Neural cell (in vitro differentiated cells): ENCODE results near the gene ZNF608. TPM values are rescaled to one million over a fixed set of nuclear protein-coding genes. Genes with fewer than 3 reads are reported as not detected.

ENCODE experiments used
- H2AFZ ChIP-seq: fragments of 200-600, 300-800 bp; sonication (generic), shearing (Covaris generic); 2 replicates; pipeline ENCODE4 v1.6.0; 2014; ENCODE audit warnings: low read depth, mild to moderate bottlenecking, antibody characterized with exemption, low read length, moderate library complexity
- H3F3A ChIP-seq: fragments of 200-600 bp; shearing (Covaris generic); 2 replicates; pipeline ENCODE4 v1.6.1; 2016; ENCODE audit warnings: mild to moderate bottlenecking, moderate library complexity, mixed read lengths, antibody characterized with exemption, low read length; ENCODE audit not compliant: insufficient read depth, poor library complexity, severe bottlenecking
- H3K27ac ChIP-seq: fragments of 200-600, 300-800 bp; sonication (generic), shearing (Covaris generic); 2 replicates; pipeline ENCODE4 v1.5.1; 2014; ENCODE audit warnings: mild to moderate bottlenecking, low read length, moderate library complexity
- H3K27me3 ChIP-seq: fragments of 300-800, 200-600 bp; sonication (generic), shearing (Covaris generic); 2 replicates; pipeline ENCODE4 v1.6.0; 2014; ENCODE audit warnings: mild to moderate bottlenecking, low read depth, low read length, moderate library complexity; ENCODE audit not compliant: insufficient read depth
- H3K36me3 ChIP-seq: fragments of 300-800, 200-600 bp; sonication (generic), shearing (Covaris generic); 2 replicates; pipeline ENCODE4 v1.5.1; 2014; ENCODE audit warnings: mild to moderate bottlenecking, antibody characterized with exemption, low read length, moderate library complexity; ENCODE audit not compliant: insufficient read depth
- H3K4me2 ChIP-seq: fragments of 300-800, 200-600 bp; sonication (generic), shearing (Covaris generic); 2 replicates; pipeline ENCODE4 v1.6.0; 2014; ENCODE audit warnings: mild to moderate bottlenecking, low read length
- H3K4me3 ChIP-seq: fragments of 300-800, 200-600 bp; sonication (generic), shearing (Covaris generic); 2 replicates; pipeline ENCODE4 v1.5.1; 2014; ENCODE audit warnings: mild to moderate bottlenecking, low read length, moderate library complexity
- H3K79me2 ChIP-seq: fragments of 200-600 bp; shearing (Covaris generic); replicated peaks from 2 replicates; pipeline ENCODE4 v1.6.0; 2014; ENCODE audit warnings: mild to moderate bottlenecking, low read length, moderate library complexity; ENCODE audit not compliant: insufficient read depth
- H3K9ac ChIP-seq: fragments of 300-800, 200-600 bp; sonication (generic), shearing (Covaris generic); 2 replicates; pipeline ENCODE4 v1.6.1; 2016; ENCODE audit warnings: mild to moderate bottlenecking, low read length, mixed read lengths
- H3K9me2 ChIP-seq: fragments of 200-600 bp; shearing (Covaris generic); 2 replicates; pipeline ENCODE4 v1.6.1; 2016; ENCODE audit warnings: mild to moderate bottlenecking, low read length, mixed read lengths; ENCODE audit not compliant: insufficient read depth
- H3K9me3 ChIP-seq: fragments of 200-600, 300-800 bp; sonication (generic), shearing (Covaris generic); 2 replicates; pipeline ENCODE4 v1.6.1; 2016; ENCODE audit warnings: mild to moderate bottlenecking, mixed run types, low read length, moderate library complexity, mixed read lengths
- H4K20me1 ChIP-seq: fragments of 200-600 bp; shearing (Covaris generic); 2 replicates; pipeline ENCODE4 v1.6.1; 2016; ENCODE audit warnings: mild to moderate bottlenecking, mixed run types; ENCODE audit not compliant: insufficient read depth
- CTCF ChIP-seq: fragments of 450-650 bp; IDR thresholded peaks from 2 replicates; pipeline ENCODE4 v1.5.1; 2014; ENCODE audit warnings: antibody characterized with exemption, mild to moderate bottlenecking, moderate library complexity; ENCODE audit not compliant: poor library complexity, severe bottlenecking
- EP300 ChIP-seq: fragments of 450-650 bp; conservative IDR thresholded peaks from 2 replicates; pipeline ENCODE4 v1.6.1; 2014; ENCODE audit warnings: antibody characterized with exemption, mild to moderate bottlenecking, moderate library complexity; ENCODE audit not compliant: poor library complexity, severe bottlenecking
- EZH2 ChIP-seq: fragments of 200-600, 300-800 bp; shearing (Covaris generic), sonication (generic); IDR thresholded peaks from 2 replicates; pipeline ENCODE4 v1.6.1; 2014; ENCODE audit warnings: antibody characterized with exemption, low read length, borderline replicate concordance, mild to moderate bottlenecking; ENCODE audit not compliant: insufficient read depth, poor library complexity, severe bottlenecking
- MXI1 ChIP-seq: fragments of 450-650 bp; conservative IDR thresholded peaks from 2 replicates; pipeline ENCODE4 v1.6.1; 2014; ENCODE audit warnings: antibody characterized with exemption, mild to moderate bottlenecking; ENCODE audit not compliant: poor library complexity, severe bottlenecking
- POLR2AphosphoS5 ChIP-seq: IDR thresholded peaks from 2 replicates; pipeline ENCODE4 v1.6.1; 2012
- RAD21 ChIP-seq: fragments of 450-650 bp; conservative IDR thresholded peaks from 2 replicates; pipeline ENCODE4 v1.6.1; 2014; ENCODE audit warnings: antibody characterized with exemption, mild to moderate bottlenecking, moderate library complexity
- REST ChIP-seq: IDR thresholded peaks from 2 replicates; pipeline ENCODE4 v1.6.1; 2012; ENCODE audit warnings: borderline replicate concordance
- SMC3 ChIP-seq: fragments of 450-650 bp; conservative IDR thresholded peaks from 2 replicates; pipeline ENCODE4 v1.6.1; 2014; ENCODE audit warnings: antibody characterized with exemption, mild to moderate bottlenecking, moderate library complexity; ENCODE audit not compliant: poor library complexity
- TAF1 ChIP-seq: IDR thresholded peaks from 2 replicates; pipeline ENCODE4 v1.6.1; 2012; ENCODE audit warnings: low read depth
- polyA plus RNA-seq: library from polyadenylated mRNA; depleted of rRNA; stranded (reverse); fragments of >200 nt; gene quantifications from 2 replicates; pipeline ENCODE4 v1.2.3, GENCODE V29; 2014

ZNF608 gene
- polyA plus RNA-seq, 1 donor from 2014 or later, result 32.4 TPM

- Histone ChIP-seq H3K79me2 (no peaks in the 10 kb centered on the region), H3F3A (peaks cover under 1% of the 10 kb centered on the region), H3K27ac (no peak overlapping the region), H3K9me2 (no peaks in the 10 kb centered on the region), H4K20me1 (no peaks in the 10 kb centered on the region), H3K4me2 (no peak overlapping the region), H3K27me3 (no peaks in the 10 kb centered on the region), H3K36me3 (no peaks in the 10 kb centered on the region), H2AFZ (no peak overlapping the region), H3K9me3 (no peaks in the 10 kb centered on the region), H3K9ac (no peak overlapping the region), H3K4me3 (peak overlapping the region; percentile 25)
- TF ChIP-seq MXI1 (no peak), REST (no peak), EZH2 (no peak), CTCF (no peak), TAF1 (no peak), SMC3 (no peak), RAD21 (no peak), EP300 (no peak), POLR2AphosphoS5 (no peak)
These were observed 8.6 kb upstream of the ZNF608 start for GRCh38 chr5:124755041-124755440.

GRCh38 chr5:124754206-124754927 lies 7.9 kb upstream of the ZNF608 start:
- no peaks in the 10 kb centered on the region for H3K36me3 ChIP-seq
- H3K79me2 ChIP-seq, result no peaks in the 10 kb centered on the region
- peak overlapping the region; percentile 31 for H3K4me2 ChIP-seq
- no peak overlapping the region for H3K27ac ChIP-seq
- peak overlapping the region; percentile 25 for H3K4me3 ChIP-seq
- H3K9ac ChIP-seq, result no peak overlapping the region
- no peaks in the 10 kb centered on the region for H3K27me3 ChIP-seq
- H3K9me2 ChIP-seq, result no peaks in the 10 kb centered on the region
- H2AFZ ChIP-seq, result no peak overlapping the region
- TF ChIP-seq EP300, result no peak
- TF ChIP-seq EZH2, result no peak
- TF ChIP-seq SMC3, result peak; percentile 20
- no peak for TF ChIP-seq MXI1
- TF ChIP-seq RAD21, result peak; percentile 25
- no peak for TF ChIP-seq CTCF
- peak; percentile 87 for TF ChIP-seq POLR2AphosphoS5
- peaks cover 7% of the 10 kb centered on the region for H3F3A ChIP-seq
- H4K20me1 ChIP-seq, result no peaks in the 10 kb centered on the region
- no peaks in the 10 kb centered on the region for H3K9me3 ChIP-seq
